C4-2B (cell line): ENCODE results near the gene TNFAIP8.

Experiments used
- H3K27ac ChIP-seq: fragments of 450-650 bp; 2 replicates; pipeline ENCODE4 v1.5.1; 2017
- ZFX ChIP-seq: fragments of 450-650 bp; IDR thresholded peaks from 2 replicates; pipeline ENCODE4 v1.6.1; 2017
- TF ChIP-seq, protein P1 (sequence below): fragments of 450-650 bp; conservative IDR thresholded peaks from 2 replicates; pipeline ENCODE4 v1.5.1; 2017; ENCODE audit warnings: mild to moderate bottlenecking

The TNFAIP8 gene

DNA sequence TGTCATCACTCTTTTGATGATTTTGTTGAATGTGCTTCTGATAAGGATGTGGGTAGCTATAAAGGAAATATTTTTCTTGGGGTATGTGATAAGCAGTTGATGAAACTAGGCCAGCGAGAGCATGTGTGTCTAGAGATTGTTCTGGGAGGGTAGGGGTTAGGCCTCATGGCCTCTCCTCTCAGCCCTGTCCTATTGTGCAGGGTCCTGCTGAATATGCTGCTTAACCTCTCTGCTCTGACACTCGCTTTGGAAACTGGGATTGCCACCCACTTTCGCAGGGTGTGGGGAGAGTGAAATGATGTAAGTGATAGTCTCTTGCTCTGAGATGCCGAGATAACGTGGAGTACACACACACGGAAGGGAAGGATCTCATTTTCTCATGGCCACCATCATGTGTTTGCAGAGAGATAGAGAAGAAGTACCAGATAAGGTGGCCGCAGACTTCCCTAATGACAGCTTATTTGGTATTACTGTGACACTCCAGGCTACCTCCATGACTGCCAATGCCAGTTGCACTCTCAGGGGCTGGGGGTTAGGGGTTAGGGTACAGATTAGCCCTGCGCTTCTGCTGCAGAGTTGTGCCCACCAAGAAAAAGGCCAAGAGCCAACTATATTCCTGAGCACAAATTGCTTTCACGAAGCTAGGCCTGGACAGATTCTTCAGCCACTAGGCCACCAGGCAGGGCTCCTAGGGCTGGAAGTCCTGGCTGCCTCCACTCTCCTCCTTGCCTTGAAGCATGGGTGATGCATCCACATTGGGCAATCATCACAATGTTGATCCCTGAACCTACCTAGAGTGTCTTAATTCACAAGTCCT lies 25.2 kb upstream of the TNFAIP8 start:
- no peak overlapping the region for H3K27ac ChIP-seq
- TF ChIP-seq ZFX = no peak
- TF ChIP-seq, protein P1, sequence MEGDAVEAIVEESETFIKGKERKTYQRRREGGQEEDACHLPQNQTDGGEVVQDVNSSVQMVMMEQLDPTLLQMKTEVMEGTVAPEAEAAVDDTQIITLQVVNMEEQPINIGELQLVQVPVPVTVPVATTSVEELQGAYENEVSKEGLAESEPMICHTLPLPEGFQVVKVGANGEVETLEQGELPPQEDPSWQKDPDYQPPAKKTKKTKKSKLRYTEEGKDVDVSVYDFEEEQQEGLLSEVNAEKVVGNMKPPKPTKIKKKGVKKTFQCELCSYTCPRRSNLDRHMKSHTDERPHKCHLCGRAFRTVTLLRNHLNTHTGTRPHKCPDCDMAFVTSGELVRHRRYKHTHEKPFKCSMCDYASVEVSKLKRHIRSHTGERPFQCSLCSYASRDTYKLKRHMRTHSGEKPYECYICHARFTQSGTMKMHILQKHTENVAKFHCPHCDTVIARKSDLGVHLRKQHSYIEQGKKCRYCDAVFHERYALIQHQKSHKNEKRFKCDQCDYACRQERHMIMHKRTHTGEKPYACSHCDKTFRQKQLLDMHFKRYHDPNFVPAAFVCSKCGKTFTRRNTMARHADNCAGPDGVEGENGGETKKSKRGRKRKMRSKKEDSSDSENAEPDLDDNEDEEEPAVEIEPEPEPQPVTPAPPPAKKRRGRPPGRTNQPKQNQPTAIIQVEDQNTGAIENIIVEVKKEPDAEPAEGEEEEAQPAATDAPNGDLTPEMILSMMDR = no peak

DNA sequence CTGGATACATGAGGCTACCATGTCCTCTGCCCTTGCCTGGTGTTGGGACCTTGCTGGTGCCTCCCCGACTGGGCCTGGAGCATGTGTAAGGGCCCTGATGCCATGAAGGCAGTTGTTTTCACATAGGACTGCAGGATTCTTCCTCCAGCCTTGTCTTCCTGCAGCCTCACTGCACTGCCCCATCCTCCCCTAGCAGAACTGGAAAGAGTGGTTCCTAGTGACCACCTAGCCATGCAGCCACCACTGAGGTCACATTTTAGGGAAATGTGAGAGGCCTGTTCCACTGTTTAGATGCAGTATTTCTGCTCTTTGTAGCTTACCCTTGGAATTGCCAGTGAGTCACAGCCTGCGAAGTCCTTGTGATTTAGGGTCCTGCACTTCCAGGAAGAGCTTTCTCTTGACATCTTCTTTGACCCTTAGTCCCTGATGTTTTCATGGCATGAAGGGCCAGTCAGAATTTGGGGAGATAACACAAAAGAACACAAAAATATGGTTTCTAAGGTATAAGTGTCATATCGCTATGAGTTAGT lies 24.2 kb upstream of the TNFAIP8 start:
- no peak for TF ChIP-seq ZFX
- TF ChIP-seq, protein P1 = no peak
- no peak overlapping the region for H3K27ac ChIP-seq

DNA sequence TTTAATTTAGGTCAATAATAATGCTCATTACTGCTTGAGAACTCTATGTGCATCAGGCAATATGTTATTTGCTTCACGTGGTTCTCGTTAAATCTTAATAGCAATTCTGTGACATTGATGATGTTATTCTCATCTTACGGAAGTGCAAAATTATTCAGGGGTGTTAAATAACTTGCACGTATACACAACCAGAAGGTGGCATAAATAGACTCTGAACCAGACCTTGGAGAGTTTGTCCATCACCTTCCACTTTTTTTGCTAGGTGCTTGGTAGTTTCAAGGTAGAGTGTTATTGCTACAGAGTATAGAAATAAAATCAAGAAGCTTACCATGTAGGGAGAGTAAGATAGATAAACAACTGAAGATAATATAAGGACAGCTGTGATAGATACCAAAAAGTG lies 23.6 kb upstream of the TNFAIP8 start:
- H3K27ac ChIP-seq = no peak overlapping the region
- no peak for TF ChIP-seq ZFX
- TF ChIP-seq, protein P1 = no peak

DNA sequence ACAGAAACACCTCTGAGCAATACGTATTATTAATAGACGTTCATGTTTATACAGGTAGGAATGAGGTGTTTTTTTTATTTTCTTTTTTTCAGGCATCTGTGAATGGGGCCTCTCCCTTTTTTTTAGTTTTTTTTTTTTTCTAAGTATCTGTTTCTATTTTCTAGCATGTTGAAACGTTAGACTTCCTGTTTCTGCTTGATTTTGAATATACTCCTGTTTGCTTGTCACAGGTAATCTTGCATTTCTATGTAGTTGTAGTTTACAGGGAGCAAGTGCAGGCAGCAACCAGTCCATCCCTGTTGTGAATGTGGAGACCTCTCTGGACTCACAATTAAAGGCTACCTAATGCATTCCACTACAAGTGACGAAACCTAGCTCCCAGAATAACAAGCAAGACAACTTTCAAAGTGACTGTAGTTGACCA lies 22.8 kb upstream of the TNFAIP8 start:
- TF ChIP-seq, protein P1 = no peak
- TF ChIP-seq ZFX = no peak
- H3K27ac ChIP-seq = no peak overlapping the region

DNA sequence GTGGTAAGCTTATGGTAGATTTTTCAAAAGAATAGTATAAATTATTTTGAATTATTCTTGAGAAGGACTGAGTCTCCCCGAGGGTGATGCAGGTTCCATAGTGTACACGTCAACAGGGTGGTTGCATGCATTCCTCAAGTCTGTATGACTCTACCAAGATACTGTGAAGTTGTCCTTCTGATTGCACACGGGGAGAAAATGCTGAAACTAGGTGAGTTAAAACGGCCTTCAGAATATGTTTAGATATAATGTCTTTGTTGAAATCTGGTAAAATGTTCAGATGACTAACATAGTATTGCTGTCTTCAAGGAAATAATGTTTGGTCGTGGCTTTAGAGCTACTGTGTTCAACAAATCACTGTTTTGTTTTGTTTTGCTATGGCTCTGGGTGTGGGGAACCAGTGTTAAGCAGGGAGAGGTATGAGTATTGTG lies 22.4 kb upstream of the TNFAIP8 start:
- TF ChIP-seq ZFX = no peak
- TF ChIP-seq, protein P1 = no peak
- H3K27ac ChIP-seq = no peak overlapping the region

DNA sequence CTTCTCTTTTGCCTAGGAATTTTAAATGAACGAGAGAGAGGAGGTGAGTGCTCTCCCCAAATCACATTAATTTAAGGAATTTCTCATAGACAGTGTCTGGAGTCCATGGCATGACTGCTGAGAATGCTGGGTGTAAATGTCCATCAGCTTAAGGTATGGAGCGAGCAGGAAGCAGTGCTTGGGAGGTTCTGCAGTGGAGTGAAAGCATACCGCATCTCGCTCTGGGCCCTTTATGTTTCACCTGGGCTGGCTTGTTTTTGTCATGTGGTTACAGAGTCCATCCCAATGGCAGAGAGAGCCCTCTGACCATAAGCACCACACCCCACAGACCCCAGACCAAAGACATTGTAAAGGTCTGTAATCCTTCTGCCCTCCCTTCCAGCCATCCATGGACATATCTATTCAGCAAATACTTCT lies 20.6 kb upstream of the TNFAIP8 start:
- TF ChIP-seq ZFX = no peak
- TF ChIP-seq, protein P1 = peak; percentile 68
- peak overlapping the region; percentile 44 for H3K27ac ChIP-seq

DNA sequence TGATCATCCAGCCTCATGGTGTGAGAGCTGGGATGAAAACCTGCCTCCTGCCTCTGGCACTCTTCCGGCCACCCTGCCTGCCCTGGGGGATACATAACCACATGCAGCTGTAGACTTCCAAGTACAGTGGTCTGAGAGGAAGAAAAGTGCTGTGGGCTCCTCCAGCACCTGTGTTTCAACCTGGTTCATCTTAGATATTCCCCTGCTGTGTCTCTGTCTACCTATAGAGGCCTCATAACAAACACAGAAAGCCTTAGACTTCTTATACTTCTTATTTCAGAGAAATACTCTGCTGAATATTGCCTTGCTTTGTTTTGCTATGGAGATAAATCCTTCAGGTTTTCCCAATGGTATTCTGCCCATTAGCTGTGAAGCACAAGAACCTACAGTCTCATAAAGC lies 19.6 kb upstream of the TNFAIP8 start:
- no peak overlapping the region for H3K27ac ChIP-seq

More for the DNA sequence above, 19.6 kb upstream of the TNFAIP8 start:
- TF ChIP-seq, protein P1 = no peak
- no peak for TF ChIP-seq ZFX
